GM21390 (cell line): Measurements from ENCODE around the gene CRHR2.

ENCODE experiments used
- ATAC-seq: cut with Tn5 transposase; IDR thresholded peaks from one replicate; pipeline ENCODE4 v1.9.1; 2021; ENCODE audit not compliant: unreplicated experiment

CRHR2 gene

GRCh38 chr7:30707391-30708357, 25.4 kb upstream of the CRHR2 start:
- no peak for ATAC-seq

GRCh38 chr7:30706908-30707307, 24.7 kb upstream of the CRHR2 start:
- no peak for ATAC-seq

DNA sequence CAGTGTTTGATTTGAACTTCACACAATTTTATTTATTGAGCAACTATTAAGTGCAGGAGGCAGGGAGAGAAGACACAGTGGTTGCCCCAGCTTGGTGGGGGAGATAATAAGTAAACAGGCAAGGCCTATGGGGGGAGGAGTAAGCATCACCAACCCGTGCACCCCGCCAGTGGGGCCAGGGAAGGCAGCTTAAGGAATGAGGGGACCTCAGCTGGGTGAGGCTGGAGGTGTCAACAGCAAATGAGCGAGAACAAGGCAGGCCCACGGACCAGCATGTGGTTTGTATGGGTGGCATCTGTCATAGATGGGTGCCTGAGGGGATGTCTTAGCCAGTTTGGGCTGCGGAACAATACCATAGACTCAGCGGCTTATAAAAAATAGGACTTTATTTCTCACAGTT, 24.1 kb upstream of the CRHR2 start:
- no peak for ATAC-seq

GRCh38 chr7:30705596-30705995, 23.3 kb upstream of the CRHR2 start:
- ATAC-seq, result no peak

DNA sequence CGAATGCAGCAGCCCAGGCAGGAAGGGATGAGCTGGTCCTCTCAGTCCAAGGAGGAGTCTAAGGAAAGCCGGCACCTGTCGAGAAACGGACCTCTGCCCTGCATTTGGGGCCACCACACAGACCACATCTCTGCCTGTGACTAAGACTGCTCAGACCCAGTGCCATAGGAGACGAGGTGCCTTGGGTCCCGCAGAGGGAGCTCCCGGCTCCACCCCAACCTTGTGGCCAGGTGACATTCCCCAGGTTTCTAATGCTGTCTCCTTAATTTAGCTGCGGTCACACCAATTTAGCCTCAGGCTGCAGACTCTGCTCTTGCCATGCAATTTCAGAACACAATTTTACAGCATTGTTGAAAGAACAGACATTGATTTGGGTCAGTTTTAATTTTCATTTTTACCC, 22.8 kb upstream of the CRHR2 start:
- ATAC-seq, result no peak

DNA sequence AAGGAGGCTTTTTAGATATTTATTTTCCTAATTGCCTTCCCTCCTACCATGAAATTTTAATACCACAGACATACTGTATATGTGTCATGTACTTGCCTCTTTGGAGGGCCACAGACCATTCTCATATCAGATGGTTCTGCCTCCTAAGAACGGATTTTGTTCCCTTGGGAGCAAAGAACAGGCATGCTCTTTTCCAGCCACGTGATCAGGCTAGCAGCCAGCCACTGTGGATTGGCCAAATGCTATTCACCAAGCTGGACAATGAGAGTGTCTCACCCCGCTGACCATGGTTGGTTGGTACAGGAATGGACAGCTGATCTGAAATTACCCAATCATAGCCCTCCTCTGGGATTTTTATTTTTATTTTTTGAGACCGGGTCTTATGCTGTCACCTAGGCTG, 21.5 kb upstream of the CRHR2 start:
- no peak for ATAC-seq

- no peak for ATAC-seq
Observed at GRCh38 chr7:30702200-30702599, 19.9 kb upstream of the CRHR2 start.

GRCh38 chr7:30700941-30701340, 18.7 kb upstream of the CRHR2 start:
- ATAC-seq, result no peak

GRCh38 chr7:30699706-30700495, 17.6 kb upstream of the CRHR2 start:
- ATAC-seq, result no peak

GRCh38 chr7:30698481-30698880, 16.2 kb upstream of the CRHR2 start:
- no peak for ATAC-seq

GRCh38 chr7:30697719-30698460, 15.6 kb upstream of the CRHR2 start:
- ATAC-seq, result no peak

DNA sequence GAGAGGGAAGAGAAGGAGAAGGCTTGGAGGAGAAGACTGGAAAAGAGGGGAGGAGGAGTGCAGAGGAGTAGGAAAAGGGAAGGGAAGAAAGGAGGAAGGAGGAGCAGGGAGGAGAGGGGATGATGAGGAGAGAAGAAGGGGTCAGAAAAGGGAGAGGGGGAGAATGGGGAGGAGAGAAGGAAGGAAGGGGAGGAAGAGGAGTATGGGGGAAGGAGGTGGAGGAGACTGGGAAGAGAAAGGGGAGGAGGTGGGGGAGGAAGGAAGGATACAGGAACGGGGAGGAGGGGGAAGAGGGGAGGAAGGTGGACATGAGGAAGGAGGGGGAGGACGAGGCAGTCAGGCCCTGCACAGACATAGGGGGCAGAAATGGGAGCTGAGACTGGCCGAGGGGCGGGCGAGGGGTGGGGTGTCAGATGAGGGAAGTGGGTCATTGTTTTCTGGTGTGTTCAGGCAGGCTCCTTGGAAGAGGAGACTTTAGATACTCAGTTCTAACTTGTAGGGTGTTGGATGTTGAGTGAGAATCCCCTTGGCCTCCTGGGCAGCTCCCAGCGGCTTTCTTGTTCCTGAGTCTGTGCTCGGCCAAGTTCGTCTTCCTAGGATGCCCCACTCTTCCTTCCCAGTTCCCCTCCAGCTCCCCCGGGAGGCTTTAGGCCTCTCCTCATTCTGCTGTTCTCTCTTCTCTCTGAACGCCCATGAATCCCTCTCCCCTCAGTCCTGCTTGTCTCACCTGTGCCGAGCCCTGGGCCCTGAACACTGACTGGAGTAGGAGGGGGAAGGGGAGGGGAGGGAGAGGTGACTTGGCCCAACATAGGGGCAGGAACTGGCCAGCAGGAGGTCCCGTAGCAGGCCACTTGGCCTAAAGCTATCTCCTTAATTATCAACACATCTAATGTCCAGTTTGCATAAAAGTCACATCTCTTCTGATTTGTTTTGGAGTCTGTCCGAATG, 12.8 kb upstream of the CRHR2 start:
- ATAC-seq, result no peak

DNA sequence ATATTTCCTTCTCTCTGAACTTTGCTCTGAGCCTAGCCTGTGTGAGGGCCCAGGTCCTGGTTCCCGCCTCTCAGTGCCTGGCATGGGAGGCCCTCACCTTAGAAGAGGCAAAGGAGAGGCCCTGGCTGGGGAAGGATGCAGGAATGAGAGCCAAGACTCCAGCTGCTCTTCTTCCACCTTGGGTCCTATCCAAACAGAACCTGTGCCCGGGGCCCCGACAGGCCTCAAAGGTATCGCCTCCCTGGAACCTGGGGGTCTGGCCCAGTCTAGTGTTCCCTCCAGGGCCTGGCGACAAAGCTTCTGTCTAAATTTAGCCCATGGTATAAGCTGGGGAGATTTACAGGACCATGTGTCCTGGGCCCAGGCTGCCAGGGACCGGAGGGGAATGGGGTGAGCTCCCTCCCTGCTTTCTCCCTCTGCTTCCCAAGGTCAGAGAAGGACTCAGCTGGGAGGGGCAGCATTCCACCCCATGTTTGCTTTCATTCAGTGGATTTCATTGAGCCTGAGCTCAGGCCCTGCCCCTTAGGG, 12.0 kb upstream of the CRHR2 start:
- ATAC-seq, result no peak

DNA sequence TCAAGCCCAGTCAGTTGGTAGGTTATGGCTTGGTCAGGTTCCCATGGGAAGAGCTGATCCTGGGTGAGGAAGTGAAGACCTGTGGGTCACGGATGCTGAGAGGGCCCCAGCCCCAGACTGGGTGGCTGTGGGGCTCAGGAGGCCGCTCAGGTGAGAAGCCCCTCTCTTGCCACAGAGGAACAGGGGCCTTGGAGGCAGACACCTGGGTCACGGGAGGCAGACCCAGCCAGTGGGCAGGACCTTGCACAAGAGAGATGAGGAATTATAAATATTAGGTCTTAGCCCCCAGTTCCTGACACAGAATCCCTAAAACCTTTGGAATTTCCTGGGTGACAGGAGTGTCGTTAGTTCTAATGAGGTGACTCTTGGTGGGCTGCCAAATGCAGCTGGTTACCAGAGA, 10.6 kb upstream of the CRHR2 start:
- no peak for ATAC-seq

DNA sequence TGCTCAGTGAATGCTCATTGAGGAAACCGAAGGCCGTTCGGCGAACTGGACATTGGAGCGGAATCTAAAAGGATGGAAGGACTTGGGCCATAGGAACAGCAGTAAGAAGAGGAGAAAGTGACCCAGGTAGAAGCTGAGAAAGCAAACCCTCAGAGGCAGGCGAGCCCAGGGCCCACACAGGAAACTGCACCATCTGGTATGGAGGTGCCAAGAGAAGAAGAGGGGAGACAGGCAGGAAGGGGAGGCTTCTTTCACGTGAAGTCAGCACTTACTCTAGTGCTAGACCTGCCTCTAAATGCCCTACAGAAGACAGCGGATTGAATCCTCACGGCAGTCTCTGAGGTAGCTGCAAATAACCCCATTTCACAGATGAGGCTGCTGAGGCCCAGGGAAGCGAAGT, 10.2 kb upstream of the CRHR2 start:
- ATAC-seq, result no peak

DNA sequence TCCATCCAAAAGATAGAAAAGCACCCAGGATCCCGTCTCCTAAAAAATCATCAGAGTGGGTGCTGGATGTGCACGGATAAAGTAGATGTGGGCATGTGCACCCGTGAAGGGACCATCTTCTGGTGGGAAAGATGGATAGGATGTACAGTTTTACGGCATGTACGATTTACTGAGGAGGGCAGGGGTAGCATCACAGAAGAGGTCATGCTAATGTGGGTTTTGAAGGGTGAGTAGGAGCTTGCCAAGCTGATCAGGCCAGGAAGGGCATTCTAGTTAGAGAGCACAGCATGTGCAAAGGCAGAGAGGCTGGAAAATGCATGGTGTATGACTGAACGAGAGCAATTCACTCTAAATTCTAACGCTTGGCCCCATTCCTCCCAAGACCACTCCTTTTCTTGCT, 7.8 kb upstream of the CRHR2 start:
- no peak for ATAC-seq

DNA sequence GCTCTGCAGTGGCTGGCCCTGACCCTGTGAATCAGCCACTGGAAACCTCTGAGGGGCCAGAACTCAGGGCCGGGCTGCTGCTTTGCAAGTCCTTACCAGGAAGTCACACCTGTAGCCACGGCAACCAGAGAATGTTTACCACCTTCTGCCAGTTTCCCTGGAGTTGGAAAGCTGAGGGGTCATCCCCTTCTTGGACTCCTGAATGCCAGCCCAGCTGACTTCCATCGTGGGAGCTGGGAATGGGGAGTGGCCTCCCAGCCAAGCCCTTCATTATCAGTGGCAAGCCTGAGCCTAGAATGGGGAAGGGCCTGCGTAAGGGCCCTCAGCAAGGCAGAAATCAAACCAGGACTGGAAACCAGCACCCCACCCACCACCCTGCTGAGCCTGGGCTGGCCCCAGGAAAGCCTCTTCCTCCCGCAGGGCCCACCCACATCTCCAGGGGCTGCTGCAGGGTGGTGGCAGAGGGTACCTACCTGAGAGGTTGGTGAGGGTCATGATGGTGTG, 6.5 kb upstream of the CRHR2 start:
- ATAC-seq, result no peak

DNA sequence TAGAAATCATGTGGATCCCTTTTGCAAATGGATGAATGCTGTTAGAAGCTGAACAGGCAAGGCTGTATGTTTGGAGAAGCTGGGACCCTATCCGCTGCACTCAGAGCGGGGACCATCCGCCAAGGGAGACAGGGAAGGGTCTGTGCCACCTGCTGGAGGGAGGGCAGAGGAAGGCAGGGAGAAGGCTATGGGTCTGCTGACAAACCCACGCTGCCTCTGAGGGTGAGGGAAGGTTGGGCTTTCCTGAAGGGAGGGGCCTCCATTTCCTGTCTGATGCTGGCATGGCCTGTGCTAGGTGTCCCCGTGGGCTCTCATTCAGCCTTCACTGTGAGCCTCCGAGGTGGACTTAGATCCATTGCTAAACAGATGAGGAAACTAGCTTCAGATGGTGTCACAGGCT, 5.3 kb upstream of the CRHR2 start:
- ATAC-seq, result no peak

DNA sequence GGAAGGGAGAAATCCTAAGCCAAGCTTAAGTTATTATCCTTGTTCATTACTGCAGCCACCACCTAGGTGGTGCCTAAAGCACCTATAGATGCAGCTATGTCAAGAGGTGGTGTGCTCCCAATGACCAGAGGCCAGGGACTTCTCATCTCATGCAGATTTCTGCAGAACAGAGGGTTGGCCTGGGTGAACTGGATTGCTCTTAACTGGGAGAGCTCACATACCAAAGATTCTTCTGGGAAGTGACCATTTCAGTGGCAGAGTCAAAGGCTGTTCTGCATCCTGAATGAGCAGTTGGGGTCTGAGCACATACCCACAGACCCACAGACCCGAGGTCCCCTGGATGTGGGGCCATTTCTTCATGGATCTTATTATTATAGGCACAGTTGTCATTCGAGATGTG, 2.1 kb upstream of the CRHR2 start:
- no peak for ATAC-seq

DNA sequence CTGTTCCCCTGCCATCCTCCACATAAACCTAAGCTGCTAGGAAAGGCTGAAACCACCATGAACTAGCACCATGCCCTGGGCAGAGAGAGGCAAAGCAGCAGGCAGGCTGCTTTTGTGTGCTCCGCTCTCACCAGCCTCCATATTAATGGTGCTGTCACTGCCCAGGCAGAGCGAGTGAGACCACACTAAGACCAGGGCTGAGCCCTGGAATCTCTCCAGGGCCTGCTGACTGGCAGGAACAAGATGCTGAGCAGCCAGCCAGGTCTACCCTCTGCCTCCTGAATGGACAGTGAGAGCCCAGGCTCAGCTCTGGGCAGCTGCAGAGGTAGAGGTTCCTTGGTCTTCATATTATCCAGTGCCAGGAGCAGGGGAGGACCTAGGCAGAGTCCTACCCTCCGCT, 1.6 kb upstream of the CRHR2 start:
- ATAC-seq, result no peak
